ENCODE data around the gene YY1AP1. TPM values are rescaled to one million over a fixed set of nuclear protein-coding genes. Genes with fewer than 3 reads are reported as not detected.
A peak's percentile ranks its signal among the peaks of the same experiment; 100 is the strongest.
"Not testable (repeated sequence)": the region's sequence is repeated elsewhere in the genome, so short reads cannot be mapped to it uniquely, and the experiment has no call there.

The YY1AP1 gene
- total RNA-seq, 3 donors from 2014 or later (not counting 1 experiment from before 2014, with no cell fraction given) = 115 to 133 (median 115) TPM

- H3K4me1 Mint-ChIP-seq = no peaks in the 10 kb centered on the region
- H3K9me3 Mint-ChIP-seq = no peaks in the 10 kb centered on the region
- H3K27ac ChIP-seq (ENCODE audit: low read length) = no peak overlapping the region
- no peaks in the 10 kb centered on the region for H3K27me3 Mint-ChIP-seq (ENCODE audit: low read depth in 2 of 2)
- intact Hi-C loops (cut with micrococcal nuclease) = no loop called here
- no peaks in the 10 kb centered on the region for H3K9me3 ChIP-seq (ENCODE audit: control insufficient read depth, insufficient read depth, low read length)
- H3K27ac Mint-ChIP-seq = no peak overlapping the region
- H3K36me3 Mint-ChIP-seq = no peaks in the 10 kb centered on the region
- H3K4me3 Mint-ChIP-seq = no peak overlapping the region
- WGBS (ENCODE audit: insufficient coverage) = 81% methylated on average over 2 of the region's 2 CpGs
- H3K4me3 ChIP-seq (ENCODE audit: low read length) = no peak overlapping the region
- TF ChIP-seq CTCF (IDR thresholded peaks at IDR 0.05) = no peak
- no peaks in the 10 kb centered on the region for H3K36me3 ChIP-seq (ENCODE audit: control insufficient read depth, insufficient read depth, low read length)
- H3K27me3 ChIP-seq (ENCODE audit: control insufficient read depth, insufficient read depth, low read length) = no peaks in the 10 kb centered on the region
- no peaks in the 10 kb centered on the region for H3K4me1 ChIP-seq (ENCODE audit: control insufficient read depth, insufficient read depth, low read length)
- DNase-seq (no peak), ATAC-seq (no peak)
Measured at GRCh38 chr1:155622191-155622590, 66.4 kb downstream of the YY1AP1 start.

DNA sequence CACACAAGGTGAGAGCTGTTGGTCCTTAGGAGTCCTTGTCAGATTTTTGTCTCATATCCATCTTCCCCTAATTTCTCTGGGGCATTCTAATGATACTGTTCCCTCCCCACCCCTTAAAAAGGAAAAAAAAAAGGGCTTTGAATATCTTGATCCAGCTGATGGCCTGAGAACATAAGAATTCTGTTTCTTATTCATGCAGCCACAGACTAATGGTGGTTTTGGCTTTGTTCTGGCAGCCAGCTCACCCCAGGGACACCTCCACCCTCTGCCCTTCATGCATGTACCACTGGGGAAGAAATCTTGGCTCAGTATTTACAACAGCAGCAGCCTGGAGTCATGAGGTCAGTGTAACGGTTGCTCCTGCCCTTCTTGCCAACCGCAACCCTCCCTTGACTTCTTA lies 75.3 kb downstream of the YY1AP1 start:
- H3K4me1 ChIP-seq (ENCODE audit: control insufficient read depth, insufficient read depth, low read length); H3K27me3 ChIP-seq (ENCODE audit: control insufficient read depth, insufficient read depth, low read length); H3K4me3 ChIP-seq (ENCODE audit: low read length); H3K9me3 Mint-ChIP-seq; H3K4me3 Mint-ChIP-seq; intact Hi-C loops (cut with micrococcal nuclease); H3K36me3 ChIP-seq (ENCODE audit: control insufficient read depth, insufficient read depth, low read length); ATAC-seq; H3K9me3 ChIP-seq (ENCODE audit: control insufficient read depth, insufficient read depth, low read length); H3K36me3 Mint-ChIP-seq; H3K27me3 Mint-ChIP-seq (ENCODE audit: low read depth in 2 of 2); H3K27ac ChIP-seq (ENCODE audit: low read length); DNase-seq: not testable (repeated sequence)
- Mint-ChIP-seq H3K4me1 (peaks cover 8 to 12% of the 10 kb centered on the region in 2 donors), H3K27ac (peak overlapping the region in 1 of 2 donors; percentile 30)
- no CpG with 5 or more reads among the region's 2 CpGs for WGBS (ENCODE audit: insufficient coverage)

- peak; percentile 7 to 21 (median 17) for ATAC-seq
- intact Hi-C loops (cut with micrococcal nuclease); H3K4me1 ChIP-seq (ENCODE audit: control insufficient read depth, insufficient read depth, low read length); H3K27me3 Mint-ChIP-seq (ENCODE audit: low read depth in 2 of 2); H3K9me3 ChIP-seq (ENCODE audit: control insufficient read depth, insufficient read depth, low read length); H3K36me3 ChIP-seq (ENCODE audit: control insufficient read depth, insufficient read depth, low read length); DNase-seq; H3K27me3 ChIP-seq (ENCODE audit: control insufficient read depth, insufficient read depth, low read length); H3K36me3 Mint-ChIP-seq; H3K9me3 Mint-ChIP-seq; H3K27ac ChIP-seq (ENCODE audit: low read length): not testable (repeated sequence)
- peak overlapping the region; percentile 98 for H3K4me3 Mint-ChIP-seq
- peak overlapping the region in 1 of 2 donors; percentile 86 for H3K27ac Mint-ChIP-seq
- no CpG with 5 or more reads among the region's 33 CpGs for WGBS (ENCODE audit: insufficient coverage)
- peak overlapping the region; percentile 7 for H3K4me3 ChIP-seq (ENCODE audit: low read length)
- H3K4me1 Mint-ChIP-seq = peaks cover 8 to 12% of the 10 kb centered on the region in 2 donors
Measured at GRCh38 chr1:155610257-155610647, 78.3 kb downstream of the YY1AP1 start.

DNA sequence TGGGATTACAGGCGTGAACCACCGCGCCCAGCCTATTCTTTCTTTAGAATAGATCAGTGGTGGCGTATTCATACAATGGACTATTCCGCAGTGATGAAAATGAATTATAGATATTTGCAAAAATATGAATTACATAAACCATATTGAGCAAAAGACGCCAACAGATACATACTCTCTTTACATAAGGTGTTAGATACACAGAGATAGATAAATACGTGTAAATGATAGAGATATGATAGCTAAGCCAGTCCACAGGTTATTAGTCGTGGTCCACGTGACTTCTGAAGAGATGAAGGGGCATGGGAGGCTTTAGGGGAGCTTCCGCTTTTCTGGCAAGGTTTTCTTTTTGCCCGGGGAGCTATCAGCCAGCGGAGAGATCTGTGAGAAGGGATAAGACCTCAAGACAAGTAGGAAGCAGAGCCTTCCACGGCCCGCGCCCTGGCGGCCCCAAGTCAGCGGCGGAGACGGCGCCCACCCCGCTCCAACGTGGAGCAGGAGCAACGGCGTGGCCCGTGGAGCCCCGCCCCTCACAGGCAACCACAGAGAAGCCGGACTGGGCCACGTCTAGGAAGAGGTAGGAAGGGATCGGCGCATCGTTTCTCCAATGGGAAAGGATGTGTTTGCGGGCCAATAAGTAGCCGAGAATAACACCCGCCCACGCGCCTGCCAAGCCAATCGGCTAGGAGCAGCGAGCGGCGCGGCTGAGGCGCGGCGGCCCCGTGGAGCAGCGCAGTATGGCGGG lies 78.9 kb downstream of the YY1AP1 start, which contains the start of gene MSTO1:
TSS of gene MSTO1 (plus strand) at position 704 of the 742 bp plus-strand sequence. CDS start at position 735, 31 bp downstream.
- Histone ChIP-seq H3K4me1 (ENCODE audit: control insufficient read depth, insufficient read depth, low read length) (peaks cover 4% of the 10 kb centered on the region), H3K36me3 (ENCODE audit: control insufficient read depth, insufficient read depth, low read length) (peaks cover 4% of the 10 kb centered on the region), H3K27me3 (ENCODE audit: control insufficient read depth, insufficient read depth, low read length) (no peaks in the 10 kb centered on the region), H3K27ac (ENCODE audit: low read length) (peak within 1 kb of the TSS; percentile 59), H3K4me3 (ENCODE audit: low read length) (peak within 1 kb of the TSS; percentile 73), H3K9me3 (ENCODE audit: control insufficient read depth, insufficient read depth, low read length) (no peaks in the 10 kb centered on the region)
- TF ChIP-seq CTCF (IDR thresholded peaks at IDR 0.05) = no peak
- H3K27ac Mint-ChIP-seq = peak within 1 kb of the TSS; percentile 84 to 86
- WGBS (ENCODE audit: insufficient coverage) = 6% methylated on average over 33 of the region's 47 CpGs
- ATAC-seq (peak; percentile 97 to 98 (median 97)), DNase-seq (peak; percentile 77 to 95)
- H3K9me3 Mint-ChIP-seq = no peaks in the 10 kb centered on the region
- H3K4me1 Mint-ChIP-seq = peaks cover 8 to 12% of the 10 kb centered on the region in 2 donors
- H3K4me3 Mint-ChIP-seq = peak within 1 kb of the TSS; percentile 98
- H3K36me3 Mint-ChIP-seq = no peaks in the 10 kb centered on the region
- intact Hi-C loops (cut with micrococcal nuclease) = no loop called here
- H3K27me3 Mint-ChIP-seq (ENCODE audit: low read depth in 2 of 2) = no peaks in the 10 kb centered on the region

Other genes starting within 250 kb of the YY1AP1 start
- gene ASH1L, start 126.0 kb downstream of the YY1AP1 start, total RNA-seq = 10 to 100 TPM; 82.2 to 99.5 (median 91.9) TPM
- gene MSTO1, start 78.6 kb downstream of the YY1AP1 start, total RNA-seq = 10 to 100 TPM; 44.7 to 53.6 (median 46.7) TPM
- 10 to 100 TPM; 83.9 to 97.5 (median 96.4) TPM for gene DAP3, start 317 bp upstream of the YY1AP1 start, total RNA-seq
- 100 to 1,000 TPM; 127 to 147 (median 146) TPM for gene GON4L, start 168.4 kb upstream of the YY1AP1 start, total RNA-seq
- gene SYT11, start 170.8 kb upstream of the YY1AP1 start, total RNA-seq = 10 to 100 TPM; 38.1 to 42.8 (median 39.8) TPM
- 10 to 100 TPM; 79.1 to 86.1 (median 79.2) TPM for gene RIT1, start 222.6 kb upstream of the YY1AP1 start, total RNA-seq
- 100 to 1,000 TPM in 1 of 3 donors, 10 to 100 TPM in 2; 61.9 to 101 (median 85.9) TPM for gene KHDC4, start 245.6 kb upstream of the YY1AP1 start, total RNA-seq

All from natural killer cell (primary cell).